ENCODE data around the gene WASF2.
"Not testable (repeated sequence)": the region's sequence is repeated elsewhere in the genome, so short reads cannot be mapped to it uniquely, and the experiment has no call there.

Gene WASF2

GRCh38 chr1:27451343-27451742, 38.6 kb downstream of the WASF2 start:
- no peak for DNase-seq (ENCODE audit: low read depth)

GRCh38 chr1:27448982-27449381, 41.0 kb downstream of the WASF2 start:
- DNase-seq (ENCODE audit: low read depth), result no peak

- no peak for DNase-seq (ENCODE audit: low read depth)
These were observed 42.1 kb downstream of the WASF2 start for GRCh38 chr1:27447883-27448282.

GRCh38 chr1:27447399-27447798, 42.6 kb downstream of the WASF2 start:
- no peak for DNase-seq (ENCODE audit: low read depth)

GRCh38 chr1:27446496-27447020, 43.4 kb downstream of the WASF2 start:
- no peak for DNase-seq (ENCODE audit: low read depth)

GRCh38 chr1:27445177-27445936, 44.6 kb downstream of the WASF2 start:
- DNase-seq (ENCODE audit: low read depth), result no peak

GRCh38 chr1:27444632-27445031, 45.3 kb downstream of the WASF2 start:
- DNase-seq (ENCODE audit: low read depth), result no peak

- no peak for DNase-seq (ENCODE audit: low read depth)
These were observed 50.8 kb downstream of the WASF2 start for GRCh38 chr1:27439150-27439549.

- no peak for DNase-seq (ENCODE audit: low read depth)
These were observed 51.3 kb downstream of the WASF2 start for GRCh38 chr1:27438621-27439061.

GRCh38 chr1:27436204-27437159, 53.5 kb downstream of the WASF2 start:
- no peak for DNase-seq (ENCODE audit: low read depth)

GRCh38 chr1:27435566-27436203, 54.3 kb downstream of the WASF2 start:
- DNase-seq (ENCODE audit: low read depth), result no peak

- no peak for DNase-seq (ENCODE audit: low read depth)
These were observed 56.3 kb downstream of the WASF2 start for GRCh38 chr1:27433706-27434105.

GRCh38 chr1:27432725-27433124, 57.2 kb downstream of the WASF2 start:
- DNase-seq (ENCODE audit: low read depth), result not testable (repeated sequence)

GRCh38 chr1:27431601-27431940, 58.4 kb downstream of the WASF2 start:
- no peak for DNase-seq (ENCODE audit: low read depth)

- DNase-seq (ENCODE audit: low read depth), result no peak
These were observed 58.9 kb downstream of the WASF2 start for GRCh38 chr1:27430903-27431600.

- DNase-seq (ENCODE audit: low read depth), result no peak
These were observed 60.9 kb downstream of the WASF2 start for GRCh38 chr1:27429029-27429425.

GRCh38 chr1:27428316-27429028, 61.5 kb downstream of the WASF2 start:
- DNase-seq (ENCODE audit: low read depth), result no peak

GRCh38 chr1:27427816-27428315, 62.1 kb downstream of the WASF2 start:
- DNase-seq (ENCODE audit: low read depth), result no peak

GRCh38 chr1:27427329-27427728, 62.6 kb downstream of the WASF2 start:
- no peak for DNase-seq (ENCODE audit: low read depth)

- DNase-seq (ENCODE audit: low read depth), result no peak
These were observed 66.3 kb downstream of the WASF2 start for GRCh38 chr1:27423709-27424108.

Measured in activated T-helper 9 cell treated with anti-CD3 and anti-CD28 coated beads, Interleukin-2, amount 50 U/mL, for 16 hours (primary cell).